ENCODE data around the gene ABITRAM.
"Not testable (repeated sequence)": the region's sequence is repeated elsewhere in the genome, so short reads cannot be mapped to it uniquely, and the experiment has no call there.

The ABITRAM gene

DNA sequence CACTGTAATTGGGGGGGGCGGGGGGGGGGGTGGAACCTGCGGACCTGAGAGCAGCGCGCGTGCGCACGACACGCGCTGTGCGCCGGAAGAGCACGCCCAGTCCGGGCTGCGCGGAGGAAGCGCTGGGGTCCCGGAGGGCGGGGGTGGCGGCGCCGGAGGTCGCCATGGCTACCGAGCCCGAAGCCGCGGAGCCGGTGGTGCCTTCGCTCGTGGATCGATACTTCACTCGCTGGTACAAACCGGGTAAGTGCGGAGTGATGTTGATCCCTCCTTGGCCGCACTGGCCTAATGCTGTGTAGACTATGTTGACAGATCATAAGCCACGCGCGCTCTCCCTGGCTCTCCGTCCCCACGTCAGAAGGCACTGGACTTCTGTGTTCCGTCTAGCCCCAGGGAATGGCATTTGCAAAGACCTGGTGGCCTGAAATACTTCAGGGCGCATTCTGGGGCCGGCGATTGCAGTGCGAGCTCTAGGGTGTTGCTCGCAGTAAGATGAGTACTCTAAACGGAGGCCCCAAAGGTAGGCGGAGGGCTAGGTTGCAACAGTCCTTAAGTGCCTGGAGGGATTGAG, at the start of gene ABITRAM:
Gene ABITRAM (plus strand): TSS at position 78 of the 571 bp plus-strand sequence. CDS start 87 bp downstream, at position 165.
- DNase-seq (ENCODE audit: low read depth in 2 of 2), result peak; percentile 54 to 57

DNA sequence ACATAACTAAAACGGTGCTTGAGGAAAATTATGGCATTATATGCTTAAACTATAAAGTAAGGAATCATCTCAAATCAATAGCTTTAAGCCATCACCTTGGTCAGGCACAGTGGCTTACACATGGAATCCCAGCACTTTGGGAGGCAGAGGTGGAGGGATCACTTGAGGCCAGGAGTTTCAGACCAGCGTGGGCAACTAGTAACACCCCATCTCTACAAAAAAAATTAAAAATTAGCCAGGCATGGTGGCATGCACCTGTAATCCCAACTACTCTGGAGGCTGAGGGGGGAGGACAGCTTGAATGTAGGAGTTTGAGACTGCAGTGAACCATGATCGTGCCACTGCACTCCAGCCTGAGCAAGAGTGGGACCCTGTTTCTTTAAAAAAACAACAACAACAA, 49.5 kb upstream of the ABITRAM start:
- no peak for DNase-seq (ENCODE audit: low read depth in 2 of 2)

DNA sequence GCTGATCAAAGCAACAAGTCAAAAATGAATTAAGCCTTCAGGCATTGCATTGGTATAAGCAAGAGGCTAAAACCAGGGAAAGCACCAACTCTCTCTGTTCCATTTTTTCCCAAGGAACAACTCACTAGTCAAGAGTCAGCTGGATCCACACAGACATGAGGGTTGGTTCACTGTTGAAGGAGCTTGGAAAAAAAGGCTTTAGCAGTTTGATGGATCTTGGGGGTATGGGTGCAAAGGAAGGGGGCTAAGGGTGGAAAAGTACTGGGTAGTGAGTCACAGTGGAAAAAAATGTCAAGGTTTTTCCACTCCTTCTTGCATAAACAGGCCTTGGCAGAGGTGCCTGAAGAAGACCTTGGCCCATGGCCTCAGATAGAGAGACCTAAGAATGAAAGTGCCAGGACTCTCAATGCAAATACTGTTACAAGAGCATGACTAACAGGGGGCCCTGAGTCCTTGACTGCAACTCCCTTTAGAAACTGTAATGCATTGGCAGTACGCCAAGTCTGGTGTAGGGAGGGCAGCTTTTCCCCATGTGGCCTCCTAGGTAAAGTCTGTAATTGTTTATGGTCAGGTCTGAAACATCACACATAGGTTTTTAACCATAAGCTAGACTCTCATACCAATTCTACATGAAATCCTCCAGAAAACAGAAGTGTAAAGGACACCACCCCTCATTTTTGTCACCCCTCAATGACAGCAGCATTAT, 48.4 kb upstream of the ABITRAM start:
- no peak for DNase-seq (ENCODE audit: low read depth in 2 of 2)

- not testable (repeated sequence) for DNase-seq (ENCODE audit: low read depth in 2 of 2)
Measured at GRCh38 chr9:108886594-108887271, 47.5 kb upstream of the ABITRAM start.

DNA sequence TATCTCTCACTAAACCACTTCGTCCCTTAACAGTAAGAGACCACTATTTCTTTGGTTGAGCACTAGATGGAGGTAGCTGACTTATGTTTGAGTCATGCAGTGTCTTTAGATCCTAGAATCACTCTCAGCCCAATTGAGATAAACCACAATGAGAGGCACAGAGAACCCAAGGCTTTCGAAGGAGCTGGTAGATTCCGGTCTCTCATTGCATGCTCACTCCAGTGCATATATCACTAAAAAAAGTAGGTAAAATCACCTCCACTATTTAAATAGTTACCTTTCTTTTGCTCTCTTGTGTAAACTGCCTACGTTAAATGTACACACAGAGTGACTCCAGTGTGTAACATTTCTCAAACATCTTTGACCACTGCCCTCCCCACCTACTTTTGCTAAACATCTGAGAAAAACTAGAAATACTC, 44.5 kb upstream of the ABITRAM start:
- DNase-seq (ENCODE audit: low read depth in 2 of 2), result no peak

GRCh38 chr9:108894225-108894997, 39.8 kb upstream of the ABITRAM start:
- DNase-seq (ENCODE audit: low read depth in 2 of 2), result no peak

DNA sequence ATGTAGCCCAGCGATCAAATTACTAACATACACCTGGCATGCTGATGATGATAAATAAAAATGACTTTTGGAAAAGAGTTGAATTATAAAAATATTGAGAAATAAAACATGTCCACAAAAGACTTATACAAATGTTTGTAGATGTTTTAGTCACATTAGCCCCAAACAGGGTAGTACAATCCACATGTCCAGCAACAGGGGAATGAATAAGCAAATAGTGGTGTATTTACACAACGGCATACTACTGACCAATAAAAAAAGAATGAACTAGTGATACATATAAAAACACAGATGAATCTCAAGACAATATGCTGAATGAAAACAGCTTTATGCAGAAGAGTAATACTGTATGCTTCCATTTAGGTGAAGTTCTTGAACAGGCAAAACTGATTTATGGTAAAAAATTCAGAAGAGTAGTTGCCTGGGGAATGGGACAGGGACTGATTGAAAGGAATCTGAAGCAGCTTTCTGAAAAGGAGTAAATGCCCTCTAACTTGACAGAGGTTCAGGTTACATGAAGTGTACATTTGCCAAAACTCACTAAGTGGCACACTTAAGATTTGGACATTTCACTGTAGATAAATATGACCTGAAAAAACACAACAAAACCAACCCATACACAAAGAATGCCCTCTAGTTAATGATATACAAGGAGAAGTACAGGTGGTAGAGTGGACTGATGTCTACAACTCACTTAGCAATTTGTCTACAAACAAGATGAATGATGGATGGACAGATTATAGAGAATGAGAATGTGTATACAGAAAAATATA, 36.7 kb upstream of the ABITRAM start:
- DNase-seq (ENCODE audit: low read depth in 2 of 2), result no peak

- not testable (repeated sequence) for DNase-seq (ENCODE audit: low read depth in 2 of 2)
Measured at GRCh38 chr9:108899023-108899695, 35.0 kb upstream of the ABITRAM start.

- no peak for DNase-seq (ENCODE audit: low read depth in 2 of 2)
Measured at GRCh38 chr9:108900176-108900575, 34.0 kb upstream of the ABITRAM start.

DNA sequence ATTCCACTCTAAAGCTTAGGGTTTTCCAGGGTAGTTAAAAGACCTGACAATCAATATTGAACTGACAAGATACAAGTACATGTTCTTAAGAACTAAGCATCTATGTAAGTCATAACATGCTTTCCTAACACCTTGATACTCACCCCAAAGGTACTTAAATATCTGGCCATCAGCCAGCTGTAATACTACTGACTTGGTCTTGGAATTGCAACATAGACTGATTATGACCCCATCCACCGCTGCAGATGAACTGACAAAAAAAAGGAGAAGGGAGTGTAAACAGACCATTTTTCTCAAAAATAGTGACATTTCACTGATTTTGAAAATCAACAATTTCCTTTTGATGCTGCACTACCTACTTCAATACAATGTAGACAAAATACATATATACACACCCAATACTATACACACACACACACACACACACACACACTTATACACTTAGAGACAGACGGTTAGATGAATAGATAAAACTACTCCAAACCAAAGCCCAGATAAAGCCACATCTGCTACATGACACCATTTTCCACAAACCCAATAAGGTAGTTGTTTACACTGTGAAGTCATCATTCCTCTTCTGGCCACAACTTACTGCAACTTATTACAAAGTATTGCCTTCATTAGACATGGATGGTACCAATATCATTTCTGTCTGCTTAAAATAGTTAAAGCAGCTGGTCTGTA, 30.6 kb upstream of the ABITRAM start:
- no peak for DNase-seq (ENCODE audit: low read depth in 2 of 2)

DNA sequence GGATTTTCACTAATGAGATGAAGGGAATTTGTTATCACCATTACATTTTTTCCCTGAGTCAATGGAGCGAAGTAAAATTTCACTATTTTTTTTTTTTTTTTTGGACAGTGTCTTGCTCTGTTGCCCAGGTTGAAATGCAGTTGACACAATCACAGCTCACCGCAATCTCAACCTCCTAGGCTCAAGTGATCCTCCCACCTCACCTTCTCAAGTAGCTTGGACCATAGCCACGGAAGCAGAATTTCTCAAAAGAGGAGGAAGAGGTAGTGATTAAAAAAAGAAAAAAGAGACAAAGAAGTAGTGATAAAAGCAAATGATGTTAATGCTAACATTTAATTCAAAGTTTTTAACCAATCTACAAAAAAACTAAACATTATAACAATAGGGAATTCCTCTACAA, 30.0 kb upstream of the ABITRAM start:
- DNase-seq (ENCODE audit: low read depth in 2 of 2), result no peak

- no peak for DNase-seq (ENCODE audit: low read depth in 2 of 2)
Measured at GRCh38 chr9:108905494-108905893, 28.7 kb upstream of the ABITRAM start.

DNA sequence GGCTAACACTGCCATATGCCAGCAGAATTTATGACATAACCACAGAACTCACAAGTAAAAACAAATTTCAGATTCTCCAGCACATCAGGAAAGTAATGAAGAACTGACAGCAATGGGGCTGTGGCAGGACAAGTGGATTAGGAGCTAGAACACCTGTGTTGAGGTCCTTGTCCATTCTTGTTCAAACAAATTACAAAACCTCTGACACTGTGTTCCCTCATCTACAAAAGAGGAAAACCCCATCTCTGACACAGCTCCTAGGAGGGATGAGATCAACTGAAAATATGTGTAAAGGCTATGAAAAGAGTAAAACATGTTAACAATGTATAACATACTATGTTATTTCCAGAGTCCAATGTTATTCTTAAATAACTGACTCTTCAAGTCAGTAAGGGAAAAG, 23.8 kb upstream of the ABITRAM start:
- DNase-seq (ENCODE audit: low read depth in 2 of 2), result no peak

GRCh38 chr9:108910914-108911313, 23.3 kb upstream of the ABITRAM start:
- no peak for DNase-seq (ENCODE audit: low read depth in 2 of 2)

- DNase-seq (ENCODE audit: low read depth in 2 of 2), result no peak
Measured at GRCh38 chr9:108911820-108912219, 22.4 kb upstream of the ABITRAM start.

- DNase-seq (ENCODE audit: low read depth in 2 of 2), result no peak
Measured at GRCh38 chr9:108913391-108913790, 20.8 kb upstream of the ABITRAM start.

DNA sequence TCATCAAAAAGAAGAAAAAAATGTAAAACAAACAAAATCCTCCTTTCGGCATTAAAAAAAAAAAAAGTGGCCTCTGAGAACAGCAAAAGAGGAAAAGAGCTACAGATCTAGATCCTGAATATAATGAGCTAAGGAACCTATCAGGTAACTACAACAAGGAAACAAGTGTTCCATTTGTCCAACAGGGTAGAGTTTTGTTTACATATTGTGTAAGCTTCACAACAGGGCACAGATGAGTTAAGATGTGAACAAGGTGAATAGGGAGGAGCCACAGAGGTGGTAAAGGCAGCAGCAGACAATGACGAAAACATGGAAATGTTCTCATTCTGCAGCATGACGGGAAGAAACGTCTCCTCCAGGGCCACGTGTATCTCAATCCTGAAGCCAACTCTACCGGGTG, 14.7 kb upstream of the ABITRAM start:
- DNase-seq (ENCODE audit: low read depth in 2 of 2), result no peak

DNA sequence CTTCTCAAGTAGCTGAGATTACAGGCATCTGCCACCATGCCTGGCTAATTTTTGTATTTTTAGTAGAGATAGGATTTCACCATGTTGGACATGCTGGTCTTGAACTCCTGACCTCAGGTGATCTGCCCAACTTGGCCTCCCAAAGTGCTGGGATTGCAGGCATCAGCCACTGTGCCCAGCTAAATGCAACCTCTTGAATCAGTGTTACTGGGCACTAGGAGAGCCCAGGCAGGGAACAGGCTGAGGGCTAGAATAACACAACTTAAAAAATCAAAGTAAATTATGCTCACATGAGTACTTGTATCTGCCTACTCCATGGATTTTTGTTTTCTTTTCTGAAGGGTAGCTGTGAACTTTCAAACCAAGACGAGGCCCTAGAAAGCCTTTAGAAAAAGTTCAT, 13.8 kb upstream of the ABITRAM start:
- not testable (repeated sequence) for DNase-seq (ENCODE audit: low read depth in 2 of 2)

- DNase-seq (ENCODE audit: low read depth in 2 of 2), result no peak
Measured at GRCh38 chr9:108921200-108921599, 13.0 kb upstream of the ABITRAM start.

- no peak for DNase-seq (ENCODE audit: low read depth in 2 of 2)
Measured at GRCh38 chr9:108924466-108924865, 9.7 kb upstream of the ABITRAM start.
